ENCODE measurements around the gene INCA1. TPM values are rescaled to one million over a fixed set of nuclear protein-coding genes. Genes with fewer than 3 reads are reported as not detected.

Gene INCA1
- total and polyA plus RNA-seq, 7 donors: 1.6 to 4.9 (median 3.8) TPM

DNA sequence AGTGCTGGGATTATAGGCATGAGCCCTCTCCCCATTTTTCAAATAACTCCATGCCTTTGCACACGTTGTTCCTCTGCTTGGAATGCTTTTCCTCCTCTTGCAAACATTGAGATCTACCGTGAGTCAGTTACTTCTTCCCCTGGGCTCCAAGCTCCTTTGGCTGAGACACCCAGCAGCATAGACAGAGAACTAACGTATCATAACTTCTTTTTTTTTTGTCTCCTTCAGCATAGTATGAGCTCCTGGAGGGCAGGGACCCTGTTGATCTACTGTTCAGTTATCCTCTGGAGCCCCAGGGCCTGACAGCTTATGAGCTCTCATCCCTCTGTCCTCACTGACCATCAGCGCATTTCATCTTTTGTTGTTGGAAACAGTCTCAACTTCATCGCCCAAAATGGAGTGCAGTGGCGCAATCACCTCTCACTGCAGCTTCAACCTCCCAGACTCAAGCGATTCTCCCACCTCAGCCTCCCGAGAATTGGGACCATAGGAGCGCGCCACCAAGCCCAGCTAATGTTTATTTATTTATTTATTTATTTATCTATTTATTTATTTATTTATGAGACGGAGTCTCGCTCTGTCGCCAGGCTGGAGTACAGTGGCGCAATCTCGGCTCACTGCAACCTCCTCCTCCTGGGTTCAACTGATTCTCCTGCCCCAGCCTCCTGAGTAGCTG is 31.9 kb downstream of the INCA1 start:
- no peaks in the 10 kb centered on the region for H3K9me3 ChIP-seq
- 95 to 98% (median 96%) methylated on average over 15 of the region's 15 CpGs for WGBS, 3 donors
- intact Hi-C loops (cut with DNase I): no loop called here
- TF ChIP-seq, protein P1, sequence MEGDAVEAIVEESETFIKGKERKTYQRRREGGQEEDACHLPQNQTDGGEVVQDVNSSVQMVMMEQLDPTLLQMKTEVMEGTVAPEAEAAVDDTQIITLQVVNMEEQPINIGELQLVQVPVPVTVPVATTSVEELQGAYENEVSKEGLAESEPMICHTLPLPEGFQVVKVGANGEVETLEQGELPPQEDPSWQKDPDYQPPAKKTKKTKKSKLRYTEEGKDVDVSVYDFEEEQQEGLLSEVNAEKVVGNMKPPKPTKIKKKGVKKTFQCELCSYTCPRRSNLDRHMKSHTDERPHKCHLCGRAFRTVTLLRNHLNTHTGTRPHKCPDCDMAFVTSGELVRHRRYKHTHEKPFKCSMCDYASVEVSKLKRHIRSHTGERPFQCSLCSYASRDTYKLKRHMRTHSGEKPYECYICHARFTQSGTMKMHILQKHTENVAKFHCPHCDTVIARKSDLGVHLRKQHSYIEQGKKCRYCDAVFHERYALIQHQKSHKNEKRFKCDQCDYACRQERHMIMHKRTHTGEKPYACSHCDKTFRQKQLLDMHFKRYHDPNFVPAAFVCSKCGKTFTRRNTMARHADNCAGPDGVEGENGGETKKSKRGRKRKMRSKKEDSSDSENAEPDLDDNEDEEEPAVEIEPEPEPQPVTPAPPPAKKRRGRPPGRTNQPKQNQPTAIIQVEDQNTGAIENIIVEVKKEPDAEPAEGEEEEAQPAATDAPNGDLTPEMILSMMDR (IDR thresholded peaks at IDR 0.05): no peak
- peaks cover 25% of the 10 kb centered on the region for H3K4me1 ChIP-seq
- ATAC-seq (no peak), DNase-seq (no peak)
- H3K4me3 ChIP-seq: peak overlapping the region; percentile 84
- peaks cover 0 to 27% of the 10 kb centered on the region in 2 donors for H3K36me3 ChIP-seq (ENCODE audit: insufficient read depth in 1 of 2, low read depth in 1 of 2)
- no peaks in the 10 kb centered on the region for H3K27me3 ChIP-seq (ENCODE audit: insufficient read depth in 3 of 3, low read length in 2 of 3)
- peak overlapping the region; percentile 93 for H3K27ac ChIP-seq

DNA sequence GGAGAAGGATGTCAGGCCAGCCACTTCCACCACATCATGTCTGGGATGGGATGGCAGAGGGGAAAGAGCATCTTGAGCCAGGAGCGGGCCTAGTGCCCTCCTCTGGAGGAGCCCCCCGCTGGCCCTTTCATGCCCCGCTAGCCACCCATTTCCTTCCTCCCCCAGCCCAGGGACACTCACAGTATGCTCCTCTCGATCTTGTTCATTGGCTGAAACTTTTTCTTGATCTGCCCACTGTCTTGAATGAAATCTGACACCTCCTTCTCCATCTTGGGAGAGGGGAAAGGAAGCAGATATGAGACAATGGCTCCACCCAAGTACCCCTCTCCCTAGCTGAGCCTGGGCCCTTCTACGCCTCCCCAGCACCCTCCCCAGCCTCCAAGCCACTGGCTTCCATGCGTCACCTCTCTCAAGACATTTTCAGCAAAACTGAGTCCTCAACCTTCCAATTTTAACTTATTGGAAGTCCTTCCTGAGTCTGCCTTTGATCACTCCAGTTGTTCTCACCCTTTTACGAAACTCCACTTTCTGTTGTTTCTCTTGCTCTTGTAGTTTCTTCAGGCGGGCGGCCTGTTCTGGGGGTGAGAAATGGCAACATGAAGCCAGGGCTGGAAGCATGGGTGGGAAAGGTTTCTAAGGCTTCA is 36.9 kb downstream of the INCA1 start:
- Histone ChIP-seq H3K27me3 (ENCODE audit: insufficient read depth in 3 of 3, low read length in 2 of 3) (no peaks in the 10 kb centered on the region), H3K4me3 (no peak overlapping the region), H3K27ac (peak overlapping the region; percentile 77), H3K36me3 (ENCODE audit: insufficient read depth in 1 of 2, low read depth in 1 of 2) (peaks cover 6 to 40% of the 10 kb centered on the region in 2 donors), H3K9me3 (no peaks in the 10 kb centered on the region), H3K4me1 (peaks cover 19% of the 10 kb centered on the region)
- WGBS, 3 donors: 86 to 90% (median 89%) methylated on average over 9 of the region's 9 CpGs
- ATAC-seq (no peak), DNase-seq (no peak)
- TF ChIP-seq, protein P1 (IDR thresholded peaks at IDR 0.05): no peak
- intact Hi-C loops (cut with DNase I): no loop called here

DNA sequence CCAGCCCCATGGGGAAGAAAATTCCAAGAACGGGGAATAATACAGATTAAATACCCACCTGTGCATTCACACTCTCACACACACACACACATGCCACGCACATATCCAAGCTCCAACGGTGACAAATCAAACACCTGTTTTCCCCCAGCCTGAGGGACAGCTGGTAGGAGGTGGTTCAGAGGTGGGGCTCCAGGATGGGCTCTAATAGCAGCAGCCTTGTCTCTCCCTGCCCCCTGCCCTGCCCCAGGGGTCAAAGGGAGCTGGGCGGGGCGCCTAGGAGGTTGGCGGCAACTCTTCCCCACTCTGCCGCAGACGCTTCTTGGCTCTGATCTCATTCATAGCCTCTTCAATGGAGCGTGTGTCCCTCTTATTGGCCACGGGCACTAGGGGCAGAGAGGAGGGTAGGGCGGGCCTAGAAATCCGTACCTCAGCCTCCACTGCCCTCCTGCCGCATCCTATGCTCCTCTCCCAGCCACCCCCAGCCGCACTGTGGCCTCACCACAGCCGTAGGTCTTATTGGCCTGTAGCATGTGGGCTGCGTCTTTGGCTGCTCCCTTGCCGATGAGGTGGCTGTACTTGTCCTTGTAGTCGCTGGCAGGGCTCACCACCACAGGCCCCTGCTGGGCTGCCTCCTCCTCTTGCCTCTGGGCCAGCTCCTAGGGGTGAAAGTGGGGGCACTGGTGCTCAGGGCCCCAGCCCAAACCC is 37.9 kb downstream of the INCA1 start:
- Histone ChIP-seq H3K36me3 (ENCODE audit: insufficient read depth in 1 of 2, low read depth in 1 of 2) (peaks cover 6 to 44% of the 10 kb centered on the region in 2 donors), H3K9me3 (no peaks in the 10 kb centered on the region), H3K4me3 (no peak overlapping the region), H3K27me3 (ENCODE audit: insufficient read depth in 3 of 3, low read length in 2 of 3) (no peaks in the 10 kb centered on the region), H3K4me1 (peaks cover 23% of the 10 kb centered on the region), H3K27ac (peak overlapping the region; percentile 77)
- ATAC-seq (peak; percentile 8 to 53 (median 21)), DNase-seq (no peak)
- TF ChIP-seq, protein P1 (IDR thresholded peaks at IDR 0.05): no peak
- WGBS, 3 donors: 51 to 66% (median 62%) methylated on average over 18 of the region's 18 CpGs
- intact Hi-C loops (cut with DNase I): no loop called here

DNA sequence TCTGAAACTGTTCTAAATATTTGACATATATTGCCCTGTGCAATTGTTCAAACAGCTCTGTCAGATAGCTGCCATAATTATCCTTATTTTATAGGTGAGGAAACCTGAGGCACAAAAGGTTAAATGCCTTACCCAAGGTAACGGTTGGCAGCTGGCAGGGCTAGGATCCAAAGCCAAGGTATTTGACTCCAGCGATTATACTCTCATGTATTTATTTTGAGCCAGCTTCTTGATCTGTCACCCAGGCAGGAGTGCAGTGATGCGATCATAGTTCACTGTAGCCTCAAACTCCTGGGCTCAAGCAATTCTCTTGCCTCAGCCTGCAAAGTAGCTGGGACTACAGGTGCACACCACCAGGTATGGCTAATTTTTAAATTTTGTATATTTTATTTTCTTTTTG is 39.2 kb downstream of the INCA1 start:
- Histone ChIP-seq H3K9me3 (no peaks in the 10 kb centered on the region), H3K4me3 (no peak overlapping the region), H3K4me1 (peaks cover 36% of the 10 kb centered on the region), H3K36me3 (ENCODE audit: insufficient read depth in 1 of 2, low read depth in 1 of 2) (peaks cover 6 to 52% of the 10 kb centered on the region in 2 donors), H3K27ac (peak overlapping the region; percentile 77), H3K27me3 (ENCODE audit: insufficient read depth in 3 of 3, low read length in 2 of 3) (no peaks in the 10 kb centered on the region)
- TF ChIP-seq, protein P1 (IDR thresholded peaks at IDR 0.05): no peak
- DNase-seq (no peak), ATAC-seq (peak; percentile 47 to 70 (median 64))
- intact Hi-C loops (cut with DNase I): no loop called here
- 18 to 51% (median 29%) methylated on average over 3 of the region's 3 CpGs for WGBS, 3 donors
